ENCODE data around the gene MCU.

DNA sequence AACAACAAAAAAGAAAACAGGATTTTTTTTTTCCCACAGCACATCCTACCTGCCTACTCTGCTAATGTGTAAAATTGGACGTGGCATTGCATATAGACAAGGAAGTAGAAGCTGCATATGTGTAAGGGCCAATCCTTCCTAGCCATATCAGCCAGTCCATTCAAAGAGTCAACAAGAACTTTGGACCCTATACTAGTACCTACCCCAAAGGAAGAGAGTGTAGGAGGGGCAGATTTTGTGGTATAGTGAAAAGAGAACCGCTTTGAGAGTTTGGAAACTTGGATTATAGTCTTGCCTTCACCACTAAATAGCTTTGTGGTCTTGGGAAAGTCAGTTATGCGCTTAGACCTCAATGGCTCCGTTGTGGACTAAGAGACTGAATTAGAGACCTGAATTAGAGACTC is 12.1 kb upstream of the MCU start:
- TF ChIP-seq, protein P1, sequence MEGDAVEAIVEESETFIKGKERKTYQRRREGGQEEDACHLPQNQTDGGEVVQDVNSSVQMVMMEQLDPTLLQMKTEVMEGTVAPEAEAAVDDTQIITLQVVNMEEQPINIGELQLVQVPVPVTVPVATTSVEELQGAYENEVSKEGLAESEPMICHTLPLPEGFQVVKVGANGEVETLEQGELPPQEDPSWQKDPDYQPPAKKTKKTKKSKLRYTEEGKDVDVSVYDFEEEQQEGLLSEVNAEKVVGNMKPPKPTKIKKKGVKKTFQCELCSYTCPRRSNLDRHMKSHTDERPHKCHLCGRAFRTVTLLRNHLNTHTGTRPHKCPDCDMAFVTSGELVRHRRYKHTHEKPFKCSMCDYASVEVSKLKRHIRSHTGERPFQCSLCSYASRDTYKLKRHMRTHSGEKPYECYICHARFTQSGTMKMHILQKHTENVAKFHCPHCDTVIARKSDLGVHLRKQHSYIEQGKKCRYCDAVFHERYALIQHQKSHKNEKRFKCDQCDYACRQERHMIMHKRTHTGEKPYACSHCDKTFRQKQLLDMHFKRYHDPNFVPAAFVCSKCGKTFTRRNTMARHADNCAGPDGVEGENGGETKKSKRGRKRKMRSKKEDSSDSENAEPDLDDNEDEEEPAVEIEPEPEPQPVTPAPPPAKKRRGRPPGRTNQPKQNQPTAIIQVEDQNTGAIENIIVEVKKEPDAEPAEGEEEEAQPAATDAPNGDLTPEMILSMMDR (IDR thresholded peaks at IDR 0.05): no peak
- no peak for TF ChIP-seq POLR2A (IDR thresholded peaks at IDR 0.05)

Measured in testis (tissue), 2 donors.